Measurements from ENCODE around the gene SLC17A4.

The SLC17A4 gene

DNA sequence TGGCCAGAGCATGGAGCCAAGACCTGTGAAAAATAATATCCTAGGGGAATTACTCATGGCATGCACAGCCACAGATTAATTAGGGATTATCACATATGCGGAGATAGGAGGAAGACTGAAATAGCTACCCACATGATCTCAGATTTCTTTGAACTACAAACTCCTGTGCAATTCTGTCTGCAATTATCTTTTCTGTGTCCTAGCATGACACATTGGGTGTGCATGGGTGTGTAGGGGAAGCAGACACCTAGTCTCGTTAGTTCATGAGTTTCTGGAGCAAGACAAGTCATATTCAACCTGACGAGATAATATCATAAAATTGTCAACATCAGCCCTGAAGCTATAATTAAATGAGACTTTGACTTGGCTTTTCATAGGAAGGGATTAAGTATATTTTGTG is 3.6 kb upstream of the SLC17A4 start:
- no peak for DNase-seq

DNA sequence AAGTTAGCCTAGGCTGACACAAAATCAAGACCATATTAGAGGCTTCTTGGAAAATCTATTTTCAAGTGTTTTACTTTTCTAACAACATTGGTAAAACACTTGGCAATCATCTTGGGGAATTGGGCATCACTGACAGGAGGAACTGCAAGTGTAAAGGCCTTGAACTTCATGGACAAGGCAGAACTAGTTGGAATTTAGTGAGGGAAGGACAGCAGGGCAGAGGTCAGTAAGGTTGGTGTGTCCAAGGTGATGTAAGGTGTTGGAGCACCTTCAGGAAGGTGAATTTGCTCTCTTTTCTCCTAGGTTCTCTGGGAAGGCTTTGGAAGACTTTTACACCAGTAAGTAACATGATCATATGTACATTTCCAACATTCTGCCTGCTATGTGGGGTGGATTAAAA is 1.5 kb upstream of the SLC17A4 start:
- no peak for DNase-seq

DNA sequence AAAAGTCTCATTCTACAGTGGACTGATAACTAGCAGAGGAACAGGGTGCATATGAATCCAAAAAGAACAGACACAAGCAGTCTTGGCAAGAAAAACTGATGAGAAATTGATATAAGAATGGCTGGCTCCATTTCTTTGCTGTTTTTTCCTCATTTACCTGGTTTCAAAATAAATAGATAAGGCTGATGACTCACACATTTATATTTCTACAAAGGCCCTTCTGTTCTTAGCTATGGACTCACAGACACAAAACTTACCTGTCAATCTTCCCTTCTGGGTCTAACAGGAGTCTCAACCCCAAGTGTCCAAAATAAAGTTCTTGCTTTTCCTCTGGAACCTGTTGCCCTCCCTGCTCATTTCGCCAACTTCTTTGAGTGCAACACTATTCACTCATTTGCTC is 941 bp downstream of the SLC17A4 start:
- DNase-seq: no peak

DNA sequence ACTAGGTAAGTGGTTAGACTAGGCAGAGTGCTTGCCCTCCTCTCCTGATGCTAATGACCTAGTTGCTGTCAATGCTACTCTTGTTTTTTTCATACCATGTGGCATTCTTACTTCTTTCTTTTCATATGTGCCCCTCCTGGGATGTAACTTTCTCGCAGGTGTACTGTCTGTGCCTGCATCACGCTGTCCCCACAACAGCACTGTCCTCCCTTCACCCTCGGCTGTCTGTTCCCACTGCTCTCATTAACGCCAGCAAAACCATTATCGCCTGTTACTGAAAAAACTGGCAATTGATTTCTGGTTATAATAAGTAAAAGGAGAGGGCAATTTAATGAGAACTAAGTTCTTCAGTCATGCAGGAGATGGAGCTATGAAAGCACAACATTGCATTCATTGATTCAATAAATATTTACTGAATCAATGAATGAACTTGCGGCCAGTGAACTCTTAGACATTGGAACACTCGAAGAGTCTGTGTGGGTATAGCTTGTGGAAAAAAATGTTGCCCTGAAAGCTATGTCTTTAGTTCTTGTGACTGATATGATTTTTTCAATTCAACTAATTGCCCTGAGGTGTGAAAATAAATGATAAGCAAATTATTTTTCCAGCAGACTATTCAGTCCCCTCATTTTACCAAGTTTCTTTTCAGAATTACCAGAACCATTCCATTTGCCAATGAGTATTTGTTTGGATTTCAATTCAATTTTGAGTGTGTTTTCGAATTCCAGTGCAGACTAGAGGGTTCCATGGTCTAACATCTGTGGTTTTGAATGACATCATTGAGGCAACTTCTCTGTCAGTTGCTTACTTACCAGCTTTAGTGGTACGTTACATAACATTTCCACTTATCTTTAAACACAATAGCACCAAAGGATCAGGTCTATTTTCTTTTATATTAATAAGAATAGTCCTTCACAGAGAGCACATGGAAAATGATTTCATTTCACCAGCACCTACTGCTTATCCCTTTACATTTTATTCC is 2.1 kb downstream of the SLC17A4 start:
- DNase-seq: no peak

DNA sequence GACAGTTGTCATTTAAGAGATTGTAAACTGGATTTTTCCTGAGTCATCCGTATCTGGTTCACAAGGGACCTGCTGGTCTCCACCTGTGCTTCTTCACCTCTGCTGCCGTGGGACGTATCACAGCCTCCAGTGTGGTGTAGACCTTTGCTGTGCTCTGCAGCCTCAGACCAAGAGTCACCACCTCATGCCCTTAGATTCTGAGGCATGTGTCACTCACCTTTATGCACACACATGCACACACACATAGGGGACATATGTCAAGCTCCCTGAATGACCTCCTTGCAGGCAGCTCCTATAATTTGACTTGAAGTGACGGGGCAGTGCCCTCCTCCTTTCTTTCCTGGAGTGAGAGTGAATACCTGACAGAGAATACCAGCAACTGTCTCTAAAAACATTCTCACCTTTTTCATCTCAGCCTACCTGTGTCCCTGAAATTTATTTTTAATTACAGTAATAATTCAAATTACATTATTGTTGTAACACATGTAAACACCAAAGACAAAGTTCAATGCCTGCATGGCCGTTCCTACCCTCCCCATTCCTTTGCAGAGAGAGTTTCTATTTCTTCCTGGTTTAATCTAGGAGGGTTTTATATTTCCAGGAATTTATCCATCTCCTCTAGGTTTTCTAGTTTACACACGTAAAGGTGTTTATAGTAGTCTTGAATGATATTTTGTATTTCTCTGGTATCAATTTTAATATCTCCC is 3.5 kb downstream of the SLC17A4 start:
- no peak for DNase-seq

DNA sequence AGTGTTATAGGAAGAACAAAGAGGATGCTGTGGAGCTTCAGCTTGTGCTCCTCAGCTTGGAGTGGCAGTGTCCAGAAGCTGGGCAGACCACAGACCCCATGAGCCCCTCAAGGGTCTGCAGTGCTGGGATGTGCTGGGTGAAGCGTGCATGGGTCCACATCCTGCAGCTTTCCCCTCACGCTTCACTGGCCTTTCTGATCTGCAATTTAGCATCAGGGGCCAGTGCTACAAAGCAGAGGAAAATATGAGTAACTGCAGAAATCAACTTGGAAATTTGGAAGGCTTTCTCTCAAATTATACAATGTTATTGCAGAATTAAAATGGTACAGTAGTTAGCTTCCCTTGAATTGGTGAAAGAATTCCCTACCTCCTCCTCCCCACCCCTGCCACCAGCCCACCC is 10.1 kb downstream of the SLC17A4 start:
- DNase-seq: no peak

DNA sequence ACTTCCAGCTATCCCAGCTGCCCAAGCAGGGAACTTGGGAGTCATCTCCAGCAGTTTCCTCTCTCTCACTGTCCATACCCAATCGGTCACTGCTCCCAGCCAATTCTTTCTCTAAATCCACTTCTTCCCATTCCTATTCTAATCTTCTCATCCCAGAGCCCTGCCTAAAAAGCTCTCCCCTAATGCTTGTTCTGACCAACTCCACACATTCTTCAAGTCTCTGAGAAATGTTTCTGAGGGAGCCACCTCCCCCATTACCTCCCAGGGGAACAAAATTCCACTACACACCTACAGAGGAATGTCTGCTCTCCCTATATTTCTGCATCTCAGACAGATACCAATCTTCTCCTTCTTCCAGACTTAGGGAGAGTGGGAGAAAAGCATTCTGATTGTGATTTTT is 14.0 kb downstream of the SLC17A4 start:
- no peak for DNase-seq

DNA sequence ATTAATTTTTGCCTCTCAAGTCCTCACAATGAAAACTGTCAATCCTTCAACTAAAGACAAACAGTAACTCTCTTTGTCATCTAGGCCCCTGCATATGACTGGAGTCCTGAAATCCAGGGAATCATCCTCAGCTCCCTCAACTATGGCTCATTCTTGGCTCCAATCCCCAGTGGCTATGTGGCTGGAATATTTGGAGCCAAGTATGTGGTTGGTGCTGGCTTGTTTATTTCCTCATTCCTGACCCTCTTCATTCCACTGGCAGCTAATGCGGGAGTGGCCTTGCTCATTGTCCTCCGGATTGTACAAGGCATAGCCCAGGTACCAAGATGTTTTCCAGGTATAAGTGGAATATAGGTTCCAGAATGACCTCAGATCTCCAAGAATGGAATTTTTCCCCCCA is 15.4 kb downstream of the SLC17A4 start:
- no peak for DNase-seq

DNA sequence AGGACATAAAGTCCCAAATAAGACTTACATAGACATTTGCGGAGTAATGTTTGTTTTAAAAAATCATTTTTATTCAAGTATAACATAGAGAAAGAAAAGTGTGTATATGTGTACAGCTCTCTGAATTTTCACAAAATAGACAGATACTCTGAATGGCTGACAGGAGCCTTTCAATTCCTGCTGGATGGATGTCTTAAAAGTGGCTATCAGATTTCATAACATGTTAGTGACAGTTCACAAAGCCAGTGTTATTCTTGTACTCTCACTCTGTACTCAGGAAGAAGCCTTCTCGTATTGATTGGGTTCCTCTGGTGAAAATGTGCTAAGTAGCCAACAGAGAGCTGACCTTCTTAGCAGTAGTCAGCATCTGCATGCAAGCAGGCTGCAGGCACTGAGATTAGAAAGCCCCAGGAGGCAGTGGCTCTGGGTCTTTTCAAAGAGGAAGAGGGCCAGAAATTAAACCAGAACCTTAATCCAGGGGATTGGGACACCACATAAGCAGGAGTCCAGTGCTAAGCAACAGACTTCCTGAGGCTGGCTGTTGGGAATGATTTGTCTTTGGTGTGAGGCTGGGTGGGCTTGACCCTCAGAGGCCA is 19.7 kb downstream of the SLC17A4 start:
- no peak for DNase-seq

DNA sequence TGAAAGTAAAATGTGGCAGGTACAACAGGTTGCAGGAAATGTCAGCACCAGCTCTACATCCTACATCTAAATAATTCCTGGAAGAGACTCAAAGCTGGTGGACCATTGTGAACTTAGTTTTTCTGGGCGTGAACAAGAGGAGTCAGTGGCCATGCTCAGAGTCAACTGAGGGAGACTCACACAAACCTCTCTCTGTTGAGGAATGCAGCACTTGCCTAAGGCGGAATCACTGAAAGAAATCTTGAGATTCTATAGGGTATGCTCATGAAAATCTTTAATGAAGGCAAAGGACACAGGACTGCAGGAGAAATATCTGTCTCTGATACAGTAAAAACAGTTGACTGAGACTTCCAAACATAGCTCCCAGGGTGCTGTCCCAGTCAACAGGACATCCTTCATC is 22.5 kb downstream of the SLC17A4 start:
- no peak for DNase-seq

DNA sequence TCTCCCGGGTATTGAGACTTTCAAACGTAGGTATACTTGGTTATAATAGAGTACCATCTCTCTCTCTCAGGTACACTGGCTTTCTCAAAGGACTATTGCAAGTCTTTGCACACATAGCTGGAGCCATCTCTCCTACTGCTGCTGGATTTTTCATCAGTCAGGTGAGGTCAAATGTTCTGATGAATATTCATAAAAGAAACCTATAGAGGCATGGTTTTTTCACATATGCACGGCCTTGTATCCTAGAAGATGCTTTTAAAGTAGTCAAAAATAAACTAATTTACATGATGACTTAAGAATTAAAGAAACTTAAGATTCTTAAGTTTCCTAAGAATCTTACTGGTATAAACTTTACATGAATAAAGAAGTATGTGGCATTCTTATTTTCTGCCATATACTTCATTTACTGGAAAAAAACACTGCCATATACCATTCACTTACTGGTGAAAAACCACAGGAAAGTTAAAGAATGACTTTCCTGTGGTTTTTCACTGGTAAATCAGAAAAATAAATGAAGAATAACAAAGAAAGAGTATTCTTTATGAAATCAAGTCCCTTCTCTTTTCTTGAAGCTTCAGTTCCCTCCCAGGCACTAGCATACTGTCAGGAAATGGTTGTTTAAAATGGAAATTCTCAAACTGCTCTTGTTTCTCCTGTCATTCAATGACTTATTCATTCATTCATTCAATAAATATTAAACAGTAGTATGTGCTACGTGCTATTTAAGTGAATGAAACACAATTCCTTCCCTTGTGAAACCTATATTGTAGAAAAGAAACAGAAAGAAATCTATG is 23.5 kb downstream of the SLC17A4 start:
- DNase-seq: no peak

DNA sequence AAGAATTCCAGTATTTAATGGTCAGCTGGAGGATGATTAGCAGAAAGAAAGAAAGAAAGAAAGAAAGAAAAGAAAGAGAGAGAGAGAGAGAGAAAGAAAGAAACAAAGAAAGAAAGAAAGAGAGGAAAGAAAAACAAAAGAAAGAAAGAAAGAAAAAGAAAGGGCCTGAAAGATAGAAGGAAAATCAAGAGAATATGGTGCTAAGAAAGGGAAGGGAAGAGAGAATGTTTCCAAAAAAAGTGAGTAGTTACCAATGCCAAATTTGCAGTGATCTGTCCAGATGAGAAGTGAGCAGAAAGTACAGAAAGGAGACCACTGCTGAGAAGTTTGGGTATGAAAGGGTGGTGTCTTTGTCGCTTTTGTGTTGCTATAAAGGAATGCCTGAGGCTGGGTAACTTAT is 26.6 kb downstream of the SLC17A4 start:
- no peak for DNase-seq

DNA sequence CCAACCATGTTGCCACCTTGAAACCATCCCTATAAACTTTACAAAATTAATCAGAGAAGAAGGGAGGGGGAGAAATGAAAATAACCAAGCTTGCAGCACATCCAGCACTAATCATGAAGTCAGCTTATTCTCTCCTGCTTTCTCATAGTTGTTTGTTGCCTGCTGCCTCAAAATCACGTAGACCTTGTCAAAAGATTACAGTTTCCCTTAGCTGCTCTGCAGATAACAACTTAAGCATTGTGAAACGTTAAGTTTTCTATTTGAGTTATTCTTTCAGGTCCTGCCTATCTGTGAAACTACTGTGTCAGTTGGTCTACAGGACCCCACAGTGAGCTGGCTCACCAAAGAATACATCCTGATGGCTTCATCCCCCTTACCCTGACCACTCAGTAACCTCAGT is 32.9 kb downstream of the SLC17A4 start:
- no peak for DNase-seq

DNA sequence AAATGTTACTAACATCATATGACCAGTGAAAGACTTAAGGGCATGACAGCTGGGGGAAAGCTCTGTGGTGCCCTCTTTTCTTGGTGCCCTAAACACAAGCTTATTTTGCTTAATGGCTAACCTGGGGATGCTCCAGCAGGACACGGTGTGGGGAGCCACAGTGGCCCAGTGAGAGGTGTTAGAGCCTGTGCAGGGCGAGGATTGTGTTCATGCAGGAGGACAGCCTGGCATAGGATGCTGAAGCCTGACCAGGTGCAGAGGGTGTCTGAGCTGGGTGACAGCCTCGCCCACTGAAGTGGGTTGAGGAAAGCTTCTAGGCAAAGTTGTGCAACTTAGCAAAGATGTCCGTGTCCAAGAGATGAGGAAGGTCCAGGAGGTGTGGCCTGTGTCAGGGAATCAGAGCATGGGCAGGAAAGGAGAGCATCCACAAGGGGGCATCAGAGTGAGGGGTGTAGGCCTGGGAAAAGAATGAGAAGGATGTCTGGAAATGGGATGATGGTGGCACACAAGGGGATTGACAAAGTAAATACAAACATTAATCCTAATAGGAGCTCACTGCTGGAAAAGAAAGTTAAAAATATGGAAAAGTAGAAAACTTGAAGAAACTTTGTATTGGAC is 33.9 kb downstream of the SLC17A4 start:
- peak; percentile 59 for DNase-seq

DNA sequence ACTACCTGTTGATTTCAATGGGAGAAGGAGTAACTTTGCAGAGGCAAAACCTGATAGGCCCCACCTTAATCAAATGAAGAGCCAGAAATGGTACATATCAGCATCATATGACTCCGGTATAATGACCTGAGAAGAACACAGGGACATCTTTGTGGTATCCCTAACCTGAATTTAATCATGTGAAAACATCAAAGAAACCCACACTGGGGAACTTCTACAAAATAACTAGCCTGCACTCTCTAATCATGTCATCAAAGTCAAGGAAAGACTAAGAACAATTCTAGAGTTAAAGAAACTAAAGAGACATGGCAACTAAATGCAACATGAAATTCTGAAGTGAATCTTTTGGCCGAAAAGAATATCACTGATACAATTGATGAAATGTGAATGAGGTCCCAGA is 34.9 kb downstream of the SLC17A4 start:
- no peak for DNase-seq

DNA sequence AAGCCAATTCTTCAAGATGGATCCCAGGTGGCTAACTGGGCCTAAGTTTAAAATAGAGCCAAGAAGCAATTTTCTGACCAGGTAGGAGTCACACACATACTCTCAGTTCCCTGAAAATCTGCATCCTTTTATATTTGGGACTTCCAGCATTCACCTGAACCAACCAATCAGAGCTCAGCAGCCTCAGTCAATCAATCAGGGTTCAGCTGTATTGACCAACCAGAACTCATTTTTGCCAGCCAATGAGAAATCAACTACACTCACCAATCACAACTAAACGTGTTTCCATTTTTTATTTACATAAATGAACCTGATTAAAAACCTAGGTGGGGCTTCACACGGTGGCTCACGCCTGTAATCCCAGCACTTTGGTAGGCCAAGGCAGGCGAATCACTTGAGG is 37.5 kb downstream of the SLC17A4 start:
- no peak for DNase-seq

DNA sequence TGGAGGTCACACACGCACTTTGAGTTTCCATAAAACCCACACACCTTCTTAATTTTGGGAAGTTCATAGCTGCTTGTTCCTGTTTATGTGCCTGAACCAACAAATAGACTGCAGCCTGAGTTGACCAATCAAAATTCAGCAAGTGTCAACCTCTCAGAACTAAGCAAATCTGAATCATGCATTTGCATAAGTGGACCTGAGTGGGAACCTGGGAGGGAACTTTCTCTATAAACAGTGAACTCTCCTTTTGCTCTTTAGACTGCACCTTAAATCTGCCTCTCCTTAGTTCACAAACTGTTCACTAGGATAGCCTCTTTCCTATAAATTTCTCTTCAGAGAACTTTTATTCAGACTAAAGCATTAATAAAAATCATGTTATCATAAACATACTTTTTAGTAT is 39.4 kb downstream of the SLC17A4 start:
- no peak for DNase-seq

DNA sequence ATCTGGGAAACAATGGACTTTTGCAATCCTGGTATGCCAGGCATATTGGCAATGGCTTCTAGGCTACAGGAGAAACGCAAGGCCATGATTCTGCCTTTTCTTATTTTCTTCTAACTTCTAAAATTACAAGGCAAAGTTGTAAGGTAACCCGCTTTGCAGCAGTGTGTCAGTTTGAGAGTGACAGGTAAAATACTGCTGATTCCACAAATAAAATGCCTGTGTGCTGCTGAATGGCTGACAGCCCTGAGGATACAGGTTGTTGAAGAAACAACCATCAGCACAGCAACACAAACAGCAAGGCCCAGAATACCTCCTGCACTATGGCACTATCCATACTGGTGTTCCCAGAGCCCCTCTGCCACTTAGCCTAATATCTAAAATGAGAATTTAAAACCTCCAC is 40.2 kb downstream of the SLC17A4 start:
- DNase-seq: no peak

DNA sequence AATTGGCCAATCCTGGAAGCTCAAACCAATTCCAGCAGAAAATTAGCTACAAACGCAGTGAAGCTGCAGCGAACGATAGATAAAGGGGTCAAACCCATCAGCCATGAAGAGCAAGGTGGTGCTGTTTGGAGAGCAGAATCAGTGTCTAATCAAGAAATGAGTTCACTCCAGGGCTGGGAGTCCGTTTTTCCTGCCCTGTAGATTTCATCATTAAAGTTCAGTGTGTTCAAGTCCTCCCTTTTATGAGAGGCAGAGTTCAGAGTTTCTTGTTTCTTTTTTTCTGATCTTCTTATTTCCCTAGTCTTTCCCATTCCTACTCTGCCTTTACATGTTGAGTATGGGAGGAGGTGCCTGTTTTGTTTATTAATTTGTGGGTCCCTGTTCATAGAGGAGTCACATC is 46.9 kb downstream of the SLC17A4 start:
- DNase-seq: no peak

DNA sequence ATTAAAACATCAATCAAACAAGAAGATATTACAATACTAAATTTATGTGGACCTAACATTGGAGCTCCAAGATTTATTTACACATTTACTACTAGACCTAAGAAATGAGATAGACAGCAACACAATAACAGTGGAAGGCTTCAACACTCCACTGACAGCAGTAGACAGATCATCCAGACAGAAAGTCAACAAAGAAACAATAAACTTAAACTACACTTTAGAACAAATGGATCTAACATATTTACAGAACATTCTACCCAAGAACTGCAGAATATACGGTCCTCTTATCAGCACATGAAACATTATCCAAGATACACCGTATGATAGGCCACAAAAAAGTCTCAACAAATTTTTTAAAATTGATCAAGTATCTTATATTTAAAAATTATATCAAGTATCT is 50.3 kb downstream of the SLC17A4 start:
- DNase-seq: no peak

DNA sequence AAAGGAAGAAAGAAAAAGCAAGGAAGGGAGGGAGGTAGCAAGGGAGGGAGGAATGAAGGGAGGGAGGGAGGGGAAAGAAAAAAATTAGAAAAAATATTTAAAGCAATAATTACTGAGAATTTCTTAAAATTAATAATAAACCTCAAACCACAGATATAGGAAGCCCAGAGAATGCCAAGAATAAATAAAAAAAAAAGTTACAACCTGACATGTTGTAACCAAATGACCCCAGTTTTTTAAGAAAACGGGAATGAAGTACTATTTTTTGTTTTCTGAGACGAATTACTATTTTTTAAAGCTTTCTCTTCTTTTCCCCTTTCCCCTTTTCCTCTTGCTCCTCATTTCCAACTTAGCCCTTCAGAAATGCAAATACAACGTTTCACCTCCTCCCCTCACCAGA is 60.7 kb downstream of the SLC17A4 start:
- DNase-seq: no peak

DNA sequence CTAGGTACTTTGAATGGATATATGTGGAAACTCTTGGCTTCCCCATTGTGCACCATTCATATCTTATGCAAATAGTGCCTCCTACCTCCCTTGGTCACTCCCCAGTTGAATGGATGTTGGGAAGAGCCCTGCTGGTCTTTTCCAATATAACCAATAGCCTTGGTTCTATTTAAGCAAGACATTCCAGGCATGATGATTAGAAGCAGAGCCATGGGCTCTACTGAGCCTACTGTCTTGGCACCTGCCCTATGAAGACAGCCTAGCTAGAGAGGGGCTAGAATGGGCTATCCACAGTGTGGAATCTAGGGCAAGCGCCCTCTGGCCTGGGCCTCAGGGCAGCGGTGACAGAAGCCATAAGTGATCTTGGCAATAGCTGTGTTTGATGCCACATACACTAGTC is 61.7 kb downstream of the SLC17A4 start:
- no peak for DNase-seq

DNA sequence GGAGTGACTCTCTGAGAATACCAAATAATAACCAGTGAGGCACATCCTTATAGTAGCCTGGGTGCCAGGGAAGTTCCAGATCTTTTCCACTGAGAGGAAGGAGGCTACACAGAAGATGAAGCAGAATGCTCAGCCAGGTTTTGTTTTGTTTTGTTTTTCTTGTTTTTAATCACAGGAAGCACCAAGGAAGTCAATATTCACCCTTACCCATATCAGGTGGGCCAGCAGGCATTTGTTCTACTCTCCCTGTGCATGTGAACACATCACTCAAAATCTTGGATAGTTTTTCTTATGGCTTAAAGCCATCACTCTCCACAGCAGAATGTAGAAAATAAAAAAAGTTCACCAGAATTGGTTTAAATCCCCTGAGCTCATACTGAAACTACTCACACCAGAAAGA is 66.8 kb downstream of the SLC17A4 start:
- no peak for DNase-seq

Data from activated CD4-positive, alpha-beta T cell treated with anti-CD3 and anti-CD28 coated beads for 48 hours (primary cell).